Measurements from ENCODE around the gene AGTRAP. TPM values are rescaled to one million over a fixed set of nuclear protein-coding genes. Genes with fewer than 3 reads are reported as not detected.

Gene AGTRAP
- total and polyA plus RNA-seq, 2 of the 4 experiments (the other 2 are of a cell fraction), result 21.5 to 57.7 TPM

- TF ChIP-seq CEBPB (IDR thresholded peaks at IDR 0.05; ENCODE audit: low read depth, low read length), result no peak
Measured at GRCh38 chr1:11794446-11795237, 58.7 kb downstream of the AGTRAP start (continued).

- Histone ChIP-seq H2BK20ac (ENCODE audit: low read depth, low read length) (no peak overlapping the region), H4K91ac (ENCODE audit: insufficient read depth, low read depth, low read length) (no peak overlapping the region), H3K79me1 (ENCODE audit: low read depth in 1 of 2, low read length in 2 of 2) (peaks cover 0 to 9% of the 10 kb centered on the region in 2 experiments; a peak in 2 of 4 replicates), H3K18ac (ENCODE audit: low read depth, low read length) (no peak overlapping the region), H4K5ac (ENCODE audit: low read depth, low read length) (no peak overlapping the region), H3K56ac (ENCODE audit: extremely low read depth, insufficient read depth, low read length) (no peak overlapping the region), H2AK5ac (ENCODE audit: low read depth, low read length) (no peak overlapping the region), H3K36me3 (ENCODE audit: control insufficient read depth, insufficient read depth, low read length) (peaks cover 50% of the 10 kb centered on the region), H3K23ac (ENCODE audit: low read depth, low read length) (no peak overlapping the region), H4K8ac (ENCODE audit: low read depth in 2 of 2, low read length in 2 of 2) (no peak overlapping the region), H3K4me2 (ENCODE audit: low read depth, low read length) (no peak overlapping the region), H2BK15ac (ENCODE audit: low read depth, low read length) (no peak overlapping the region), H3K4me1 (ENCODE audit: control insufficient read depth, insufficient read depth, low read length) (peaks cover 24% of the 10 kb centered on the region), H2BK5ac (ENCODE audit: low read depth, low read length, poor library complexity, severe bottlenecking) (no peak overlapping the region), H3K27me3 (ENCODE audit: control insufficient read depth, insufficient read depth, low read length) (no peaks in the 10 kb centered on the region), H2AK9ac (replicated peaks; ENCODE audit: low read depth, low read length, poor library complexity) (peak overlapping the region; percentile 50), H2BK120ac (ENCODE audit: low read depth, low read length) (no peak overlapping the region), H3K9me3 (ENCODE audit: control insufficient read depth, insufficient read depth, low read length) (no peaks in the 10 kb centered on the region), H3K9ac (ENCODE audit: low read depth, low read length) (no peak overlapping the region), H3K27ac (ENCODE audit: insufficient read depth, low read length) (no peak overlapping the region), H3K9me1 (ENCODE audit: insufficient read depth, low read length) (peaks cover 24% of the 10 kb centered on the region), H3K14ac (replicated peaks; ENCODE audit: low read depth, low read length) (no peak overlapping the region), H3K4me3 (ENCODE audit: insufficient read depth, low read depth, low read length) (no peak overlapping the region), H2AFZ (replicated peaks; ENCODE audit: low read length, poor library complexity) (no peak overlapping the region), H4K20me1 (ENCODE audit: insufficient read depth, low read length) (no peaks in the 10 kb centered on the region), H3K4ac (ENCODE audit: low read depth, low read length) (no peak overlapping the region)
- dilution Hi-C loops (cut with HindIII; ENCODE audit: low sequenced_read_pairs, unreplicated experiment) (no loop called here), in situ Hi-C loops (cut with MboI; ENCODE audit: low sequenced_read_pairs) (no loop called here), intact Hi-C loops (cut with micrococcal nuclease) (no loop called here)
- DNase-seq, result no peak
- TF ChIP-seq ELK1 (IDR thresholded peaks at IDR 0.05; ENCODE audit: borderline replicate concordance, low read depth, low read length), result no peak
- TF ChIP-seq, protein P1, sequence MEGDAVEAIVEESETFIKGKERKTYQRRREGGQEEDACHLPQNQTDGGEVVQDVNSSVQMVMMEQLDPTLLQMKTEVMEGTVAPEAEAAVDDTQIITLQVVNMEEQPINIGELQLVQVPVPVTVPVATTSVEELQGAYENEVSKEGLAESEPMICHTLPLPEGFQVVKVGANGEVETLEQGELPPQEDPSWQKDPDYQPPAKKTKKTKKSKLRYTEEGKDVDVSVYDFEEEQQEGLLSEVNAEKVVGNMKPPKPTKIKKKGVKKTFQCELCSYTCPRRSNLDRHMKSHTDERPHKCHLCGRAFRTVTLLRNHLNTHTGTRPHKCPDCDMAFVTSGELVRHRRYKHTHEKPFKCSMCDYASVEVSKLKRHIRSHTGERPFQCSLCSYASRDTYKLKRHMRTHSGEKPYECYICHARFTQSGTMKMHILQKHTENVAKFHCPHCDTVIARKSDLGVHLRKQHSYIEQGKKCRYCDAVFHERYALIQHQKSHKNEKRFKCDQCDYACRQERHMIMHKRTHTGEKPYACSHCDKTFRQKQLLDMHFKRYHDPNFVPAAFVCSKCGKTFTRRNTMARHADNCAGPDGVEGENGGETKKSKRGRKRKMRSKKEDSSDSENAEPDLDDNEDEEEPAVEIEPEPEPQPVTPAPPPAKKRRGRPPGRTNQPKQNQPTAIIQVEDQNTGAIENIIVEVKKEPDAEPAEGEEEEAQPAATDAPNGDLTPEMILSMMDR (conservative IDR thresholded peaks at IDR 0.05; ENCODE audit: low read depth, low read length), result no peak
- TF ChIP-seq RFX5 (IDR thresholded peaks at IDR 0.05; ENCODE audit: low read depth, low read length), result no peak
- no peak for TF ChIP-seq CHD1 (IDR thresholded peaks at IDR 0.05; ENCODE audit: low read depth, low read length)
- no peak for TF ChIP-seq FOS (IDR thresholded peaks at IDR 0.05; ENCODE audit: low read depth, low read length)
- BruUV-seq (replicated peaks), result no TSS peak
- POLR2A ChIA-PET (ENCODE audit: unreplicated experiment), result no interaction called here
- CTCF ChIA-PET, result interaction anchor here (0.5 kb wide), 1 partner anchor 9 kb away, joined by 3 read pairs; no protein-coding TSS in a partner anchor
- WGBS, 2 experiments (ENCODE audit: extremely low coverage in 2 of 2, insufficient read length in 1 of 2), result 92% methylated on average over 9 of the region's 14 CpGs; no CpG with 5 or more reads in 1 of the 2 experiments
- no peak for ATAC-seq (ENCODE audit: low read depth)
Measured at GRCh38 chr1:11795238-11795890, 59.4 kb downstream of the AGTRAP start.

All from IMR-90 (cell line).